ENCODE results near the gene MRPL19. TPM values are rescaled to one million over a fixed set of nuclear protein-coding genes. Genes with fewer than 3 reads are reported as not detected.

MRPL19 gene
- total RNA-seq, 1 donor from 2014 or later: 34.1 TPM

DNA sequence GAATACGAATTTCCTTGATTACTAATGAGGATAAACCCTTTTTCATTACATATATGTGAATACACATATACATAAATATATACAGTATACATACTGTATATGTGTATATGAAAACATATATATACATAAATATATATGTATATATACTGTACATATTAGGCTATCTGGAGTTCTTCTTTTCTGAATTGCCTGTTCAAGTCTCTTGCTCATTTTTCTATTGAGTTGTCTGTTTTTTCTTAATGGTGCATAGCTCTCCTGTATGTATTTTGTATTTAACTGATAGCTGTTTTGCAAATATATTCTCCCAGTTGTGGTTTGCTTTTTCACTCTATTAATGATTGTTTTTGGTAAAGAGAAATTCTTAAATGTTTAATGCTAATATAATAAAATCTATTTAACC lies 73.0 kb downstream of the MRPL19 start:
- Histone ChIP-seq H3K36me3 (no peaks in the 10 kb centered on the region), H3K27ac (no peak overlapping the region), H3K4me3 (no peak overlapping the region), H3K4me1 (no peaks in the 10 kb centered on the region), H3K27me3 (no peaks in the 10 kb centered on the region), H3K9me3 (no peaks in the 10 kb centered on the region)
- no peak for TF ChIP-seq POLR2A (IDR thresholded peaks at IDR 0.05)
- no peak for TF ChIP-seq POLR2AphosphoS5 (IDR thresholded peaks at IDR 0.05; ENCODE audit: insufficient read depth in 1 of 2, low read depth in 1 of 2)
- TF ChIP-seq, protein P1, sequence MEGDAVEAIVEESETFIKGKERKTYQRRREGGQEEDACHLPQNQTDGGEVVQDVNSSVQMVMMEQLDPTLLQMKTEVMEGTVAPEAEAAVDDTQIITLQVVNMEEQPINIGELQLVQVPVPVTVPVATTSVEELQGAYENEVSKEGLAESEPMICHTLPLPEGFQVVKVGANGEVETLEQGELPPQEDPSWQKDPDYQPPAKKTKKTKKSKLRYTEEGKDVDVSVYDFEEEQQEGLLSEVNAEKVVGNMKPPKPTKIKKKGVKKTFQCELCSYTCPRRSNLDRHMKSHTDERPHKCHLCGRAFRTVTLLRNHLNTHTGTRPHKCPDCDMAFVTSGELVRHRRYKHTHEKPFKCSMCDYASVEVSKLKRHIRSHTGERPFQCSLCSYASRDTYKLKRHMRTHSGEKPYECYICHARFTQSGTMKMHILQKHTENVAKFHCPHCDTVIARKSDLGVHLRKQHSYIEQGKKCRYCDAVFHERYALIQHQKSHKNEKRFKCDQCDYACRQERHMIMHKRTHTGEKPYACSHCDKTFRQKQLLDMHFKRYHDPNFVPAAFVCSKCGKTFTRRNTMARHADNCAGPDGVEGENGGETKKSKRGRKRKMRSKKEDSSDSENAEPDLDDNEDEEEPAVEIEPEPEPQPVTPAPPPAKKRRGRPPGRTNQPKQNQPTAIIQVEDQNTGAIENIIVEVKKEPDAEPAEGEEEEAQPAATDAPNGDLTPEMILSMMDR (IDR thresholded peaks at IDR 0.05): no peak
- no peak for DNase-seq (ENCODE audit: extremely low spot score in 2 of 2)
- intact Hi-C loops (cut with DNase I): no loop called here

DNA sequence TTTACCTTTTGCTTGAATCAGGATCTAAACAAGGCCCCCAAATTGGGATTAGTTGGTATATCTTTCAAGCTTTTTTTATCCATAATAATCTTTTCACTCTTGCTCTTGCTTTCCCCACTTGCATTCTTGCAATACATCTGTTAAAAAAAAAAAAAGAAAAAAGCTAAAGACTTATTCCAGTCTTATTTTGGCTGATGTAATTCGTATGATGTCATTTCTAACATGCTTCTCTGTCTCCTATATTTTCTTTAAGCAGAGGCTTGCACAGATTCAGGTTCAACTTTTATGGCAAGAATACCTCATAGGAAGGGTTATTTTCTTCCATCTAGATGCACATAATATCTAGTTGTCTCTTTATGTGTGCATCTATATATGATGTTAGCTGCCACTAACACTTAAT lies 73.9 kb downstream of the MRPL19 start:
- Histone ChIP-seq H3K4me1 (no peaks in the 10 kb centered on the region), H3K36me3 (no peaks in the 10 kb centered on the region), H3K27ac (no peak overlapping the region), H3K27me3 (no peaks in the 10 kb centered on the region), H3K4me3 (no peak overlapping the region), H3K9me3 (no peaks in the 10 kb centered on the region)
- intact Hi-C loops (cut with DNase I): no loop called here
- TF ChIP-seq, protein P1 (IDR thresholded peaks at IDR 0.05): no peak
- TF ChIP-seq POLR2AphosphoS5 (IDR thresholded peaks at IDR 0.05; ENCODE audit: insufficient read depth in 1 of 2, low read depth in 1 of 2): no peak
- no peak for TF ChIP-seq POLR2A (IDR thresholded peaks at IDR 0.05)
- no peak for DNase-seq (ENCODE audit: extremely low spot score in 2 of 2)

DNA sequence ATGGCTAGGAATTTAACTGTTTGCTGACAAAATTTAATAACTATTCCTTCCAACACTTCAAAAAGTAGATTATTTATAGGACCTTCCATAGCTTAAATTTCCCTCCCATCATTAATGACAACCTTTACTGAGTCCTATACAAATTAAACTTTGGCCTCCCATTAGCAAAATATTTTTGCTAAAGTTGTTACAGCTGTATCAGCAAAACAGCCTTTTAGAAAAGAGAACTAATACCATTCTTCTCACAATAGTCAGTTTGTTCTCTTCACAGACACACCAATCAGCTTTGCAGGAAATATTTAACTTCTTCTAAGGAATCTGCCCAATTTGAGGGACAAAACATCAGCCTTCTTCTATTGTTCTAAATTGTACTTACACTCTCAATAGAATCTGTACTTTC lies 76.1 kb downstream of the MRPL19 start:
- no peak for DNase-seq (ENCODE audit: extremely low spot score in 2 of 2)
- Histone ChIP-seq H3K36me3 (no peaks in the 10 kb centered on the region), H3K4me1 (no peaks in the 10 kb centered on the region), H3K4me3 (no peak overlapping the region), H3K27me3 (no peaks in the 10 kb centered on the region), H3K27ac (no peak overlapping the region), H3K9me3 (no peaks in the 10 kb centered on the region)
- TF ChIP-seq, protein P1 (IDR thresholded peaks at IDR 0.05): no peak
- TF ChIP-seq POLR2AphosphoS5 (IDR thresholded peaks at IDR 0.05; ENCODE audit: insufficient read depth in 1 of 2, low read depth in 1 of 2): no peak
- TF ChIP-seq POLR2A (IDR thresholded peaks at IDR 0.05): no peak
- intact Hi-C loops (cut with DNase I): no loop called here

DNA sequence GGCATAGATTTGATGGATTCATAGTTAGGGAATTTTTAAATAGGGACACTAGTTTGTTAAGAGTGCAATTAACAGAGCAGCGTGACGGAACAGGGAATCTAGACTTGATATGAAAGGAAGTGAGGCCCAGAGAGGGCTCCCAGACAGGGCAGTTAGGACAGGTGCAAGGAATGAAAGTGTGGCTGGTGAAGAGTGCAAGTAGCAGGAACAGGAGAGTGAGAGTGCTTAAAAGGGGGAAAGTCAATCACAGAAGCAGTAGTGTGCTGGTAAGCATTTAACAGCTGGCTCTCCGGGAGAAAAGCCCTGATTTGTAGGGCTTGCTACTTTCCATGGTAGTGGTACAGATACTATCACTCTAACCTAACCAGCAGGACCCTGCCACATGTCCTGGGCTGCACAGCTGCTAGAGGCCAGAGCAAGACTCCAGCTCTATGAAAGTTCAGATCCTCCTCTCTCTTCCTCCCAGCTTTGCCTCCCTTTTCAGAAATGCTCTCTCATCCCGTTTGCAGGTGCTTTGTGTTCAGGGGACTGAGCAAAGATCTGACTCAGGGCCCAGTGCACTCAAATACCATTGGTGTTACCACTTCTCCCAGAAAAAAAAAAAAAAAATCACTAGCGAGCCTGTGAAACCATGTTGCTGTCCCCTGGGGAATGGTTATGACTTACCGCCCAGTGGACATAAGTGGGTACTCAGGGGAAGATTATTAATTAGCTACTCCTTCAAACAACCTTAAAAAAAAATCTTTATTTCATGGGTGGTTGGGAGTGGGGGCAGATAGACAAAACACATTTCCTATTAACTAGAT lies 82.2 kb downstream of the MRPL19 start:
- no peak overlapping the region for H3K4me3 ChIP-seq

DNA sequence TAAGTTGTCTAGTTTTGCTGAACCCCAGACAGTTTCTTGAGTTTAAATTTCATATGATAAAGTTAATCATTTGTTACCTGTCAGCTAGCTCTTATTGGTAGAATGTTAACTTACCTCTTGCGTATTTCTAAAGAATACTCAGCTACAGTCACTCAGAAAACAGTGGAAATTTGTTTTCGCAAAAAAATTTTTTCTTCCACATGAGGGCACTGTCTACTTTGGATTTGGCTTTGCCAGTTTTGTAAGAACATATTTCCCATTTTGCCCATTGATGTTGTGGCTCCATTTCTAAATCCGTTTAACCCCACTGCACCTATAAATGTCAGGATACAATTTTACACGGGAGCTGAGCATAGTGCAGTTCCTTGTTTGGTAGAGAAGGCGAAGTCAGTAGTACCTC lies 83.3 kb downstream of the MRPL19 start:
- H3K4me1 ChIP-seq: no peaks in the 10 kb centered on the region
- intact Hi-C loops (cut with DNase I): no loop called here
- H3K4me3 ChIP-seq: no peak overlapping the region
- DNase-seq (ENCODE audit: extremely low spot score in 2 of 2): no peak
- no peaks in the 10 kb centered on the region for H3K9me3 ChIP-seq
- no peaks in the 10 kb centered on the region for H3K27me3 ChIP-seq
- no peak for TF ChIP-seq POLR2AphosphoS5 (IDR thresholded peaks at IDR 0.05; ENCODE audit: insufficient read depth in 1 of 2, low read depth in 1 of 2)
- no peak for TF ChIP-seq POLR2A (IDR thresholded peaks at IDR 0.05)
- no peaks in the 10 kb centered on the region for H3K36me3 ChIP-seq
- H3K27ac ChIP-seq: no peak overlapping the region

More for the DNA sequence above, 82.2 kb downstream of the MRPL19 start:
- H3K36me3 ChIP-seq: no peaks in the 10 kb centered on the region
- no peaks in the 10 kb centered on the region for H3K27me3 ChIP-seq
- H3K27ac ChIP-seq: no peak overlapping the region
- intact Hi-C loops (cut with DNase I): no loop called here
- TF ChIP-seq POLR2A (IDR thresholded peaks at IDR 0.05) (no peak), POLR2AphosphoS5 (IDR thresholded peaks at IDR 0.05; ENCODE audit: insufficient read depth in 1 of 2, low read depth in 1 of 2) (no peak)
- TF ChIP-seq, protein P1 (IDR thresholded peaks at IDR 0.05): no peak
- no peak for DNase-seq (ENCODE audit: extremely low spot score in 2 of 2)
- no peaks in the 10 kb centered on the region for H3K9me3 ChIP-seq
- H3K4me1 ChIP-seq: no peaks in the 10 kb centered on the region
